Measurements from ENCODE around the gene HOXB6.

The HOXB6 gene

DNA sequence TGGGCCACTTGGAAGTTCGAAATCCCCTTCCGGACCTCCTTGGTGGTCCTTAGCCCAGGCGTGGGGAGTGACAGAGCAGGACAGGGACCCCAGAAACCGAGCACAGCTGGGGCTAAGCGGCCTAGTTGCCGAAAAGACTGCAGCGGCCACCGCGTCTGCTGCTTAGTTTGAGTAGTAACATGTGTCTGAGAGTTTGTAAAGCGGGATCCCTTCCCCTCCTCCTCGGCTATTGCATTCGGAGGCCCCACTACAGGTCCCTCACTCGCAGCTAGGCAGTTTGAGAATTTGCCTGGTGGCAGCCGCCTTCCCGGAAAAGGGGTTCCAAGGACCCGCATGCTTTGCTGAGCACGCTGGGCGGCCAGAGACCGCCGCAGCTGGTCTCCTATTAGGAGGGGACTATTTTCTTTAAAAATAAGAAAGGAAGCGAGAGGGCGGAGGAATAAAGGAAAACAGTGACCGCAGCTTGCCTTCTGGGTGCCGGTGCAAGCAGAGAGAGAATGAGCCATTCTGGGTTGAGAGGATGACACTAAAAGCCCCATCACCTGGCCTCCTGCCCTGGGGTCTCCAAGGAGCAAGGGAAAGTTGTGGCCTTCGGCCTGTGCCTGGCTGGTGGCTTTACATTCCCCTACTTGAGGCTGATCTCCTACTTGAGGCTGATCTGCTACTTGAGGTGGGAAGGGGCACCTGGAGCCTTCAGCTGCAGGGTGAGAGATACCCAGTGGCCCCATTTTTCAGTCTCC lies 10.1 kb downstream of the HOXB6 start:
- DNase-seq (ENCODE audit: low read depth): no peak
- in situ Hi-C loops (cut with HindIII; ENCODE audit: low sequenced_read_pairs): loop anchor here (5.0 kb wide), 1 partner anchor 247 kb away; no protein-coding TSS in a partner anchor
- TF ChIP-seq, protein P1, sequence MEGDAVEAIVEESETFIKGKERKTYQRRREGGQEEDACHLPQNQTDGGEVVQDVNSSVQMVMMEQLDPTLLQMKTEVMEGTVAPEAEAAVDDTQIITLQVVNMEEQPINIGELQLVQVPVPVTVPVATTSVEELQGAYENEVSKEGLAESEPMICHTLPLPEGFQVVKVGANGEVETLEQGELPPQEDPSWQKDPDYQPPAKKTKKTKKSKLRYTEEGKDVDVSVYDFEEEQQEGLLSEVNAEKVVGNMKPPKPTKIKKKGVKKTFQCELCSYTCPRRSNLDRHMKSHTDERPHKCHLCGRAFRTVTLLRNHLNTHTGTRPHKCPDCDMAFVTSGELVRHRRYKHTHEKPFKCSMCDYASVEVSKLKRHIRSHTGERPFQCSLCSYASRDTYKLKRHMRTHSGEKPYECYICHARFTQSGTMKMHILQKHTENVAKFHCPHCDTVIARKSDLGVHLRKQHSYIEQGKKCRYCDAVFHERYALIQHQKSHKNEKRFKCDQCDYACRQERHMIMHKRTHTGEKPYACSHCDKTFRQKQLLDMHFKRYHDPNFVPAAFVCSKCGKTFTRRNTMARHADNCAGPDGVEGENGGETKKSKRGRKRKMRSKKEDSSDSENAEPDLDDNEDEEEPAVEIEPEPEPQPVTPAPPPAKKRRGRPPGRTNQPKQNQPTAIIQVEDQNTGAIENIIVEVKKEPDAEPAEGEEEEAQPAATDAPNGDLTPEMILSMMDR (IDR thresholded peaks at IDR 0.05; ENCODE audit: low read depth, low read length, missing control alignments): no peak
- peak overlapping the region; percentile 60 for H3K4me3 ChIP-seq (ENCODE audit: low read depth, low read length)

DNA sequence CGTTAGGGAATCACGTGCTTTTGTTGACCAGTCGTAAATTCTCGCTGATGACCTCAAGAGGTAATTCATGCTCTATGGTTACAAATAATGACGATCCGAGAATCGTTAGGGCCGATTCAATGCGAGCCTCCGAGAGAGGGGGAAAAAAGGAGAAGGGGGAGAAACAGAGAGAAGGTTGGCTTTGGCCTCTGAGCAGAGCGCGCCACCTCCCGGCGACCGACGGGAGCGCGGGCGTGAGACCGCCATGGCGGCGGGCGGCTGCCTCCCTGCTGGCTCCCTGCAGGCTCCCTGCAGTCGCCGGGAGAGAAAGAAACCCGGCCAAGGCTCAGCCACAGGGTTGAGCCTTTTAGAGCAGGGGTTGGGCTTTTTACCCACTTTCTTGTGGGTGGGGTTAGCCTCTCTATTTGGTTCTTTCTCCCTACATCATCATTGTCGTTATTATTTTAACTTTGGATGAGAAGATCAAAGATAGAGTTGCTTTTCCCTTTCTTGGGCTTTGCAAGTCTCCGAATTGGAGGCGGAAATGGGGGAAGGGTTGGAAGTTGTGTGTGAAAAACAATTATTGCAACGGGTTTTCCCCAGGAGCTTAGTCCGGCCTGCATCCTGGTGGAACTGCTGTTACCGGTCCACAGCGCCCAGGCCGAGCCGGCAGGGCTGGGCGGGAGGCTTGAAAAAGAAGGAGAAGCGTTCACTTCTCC lies 10.8 kb downstream of the HOXB6 start:
- TF ChIP-seq, protein P1 (IDR thresholded peaks at IDR 0.05; ENCODE audit: low read depth, low read length, missing control alignments): peak; percentile 92
- in situ Hi-C loops (cut with HindIII; ENCODE audit: low sequenced_read_pairs): loop anchor here (5.0 kb wide), 1 partner anchor 247 kb away; no protein-coding TSS in a partner anchor
- peak; percentile 88 for DNase-seq (ENCODE audit: low read depth)
- peak overlapping the region; percentile 60 for H3K4me3 ChIP-seq (ENCODE audit: low read depth, low read length)

DNA sequence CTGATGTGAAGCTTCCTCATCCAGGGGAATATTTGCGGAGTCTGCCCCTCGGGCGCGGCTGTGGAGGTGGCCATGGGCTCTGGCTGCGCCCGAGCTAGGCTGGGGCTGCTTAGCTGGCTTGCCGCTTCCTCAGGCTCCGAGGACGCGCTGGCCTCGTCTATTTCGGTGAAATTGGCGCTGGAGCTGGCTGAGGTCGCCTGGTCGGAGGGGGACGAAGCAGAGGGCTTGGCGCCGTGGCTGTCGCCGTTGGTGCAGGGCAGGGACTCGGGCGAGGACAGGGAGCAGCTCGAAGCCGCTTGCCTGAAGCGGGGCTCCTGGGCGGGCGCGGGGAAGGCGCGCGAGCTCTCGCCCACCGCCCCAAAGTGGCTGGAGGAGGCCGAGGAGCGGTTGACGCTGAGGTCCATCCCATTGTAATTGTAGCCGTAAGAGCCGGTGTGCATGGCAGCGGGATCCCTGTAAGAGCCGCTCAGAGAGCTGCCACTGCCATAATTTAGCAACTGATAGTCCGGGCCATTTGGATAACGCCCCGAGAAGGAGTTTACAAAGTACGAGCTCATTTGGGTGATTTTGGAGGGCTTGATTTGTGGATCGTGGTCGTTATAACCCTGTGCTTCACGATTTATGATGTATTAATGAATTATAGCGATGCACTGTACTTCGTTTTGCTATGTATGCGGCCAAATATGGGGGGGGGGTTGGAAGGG lies 11.5 kb downstream of the HOXB6 start, which contains the start of gene HOXB5:
Gene HOXB5, minus strand, starts transcription at position 654 of the 704 bp plus-strand sequence. Its CDS starts 97 bp downstream, at position 557.
- peak within 1 kb of the TSS; percentile 60 for H3K4me3 ChIP-seq (ENCODE audit: low read depth, low read length)
- DNase-seq (ENCODE audit: low read depth): no peak
- TF ChIP-seq, protein P1 (IDR thresholded peaks at IDR 0.05; ENCODE audit: low read depth, low read length, missing control alignments): no peak
- in situ Hi-C loops (cut with HindIII; ENCODE audit: low sequenced_read_pairs): loop anchor here (5.0 kb wide), 1 partner anchor 246 kb away; no protein-coding TSS in a partner anchor

DNA sequence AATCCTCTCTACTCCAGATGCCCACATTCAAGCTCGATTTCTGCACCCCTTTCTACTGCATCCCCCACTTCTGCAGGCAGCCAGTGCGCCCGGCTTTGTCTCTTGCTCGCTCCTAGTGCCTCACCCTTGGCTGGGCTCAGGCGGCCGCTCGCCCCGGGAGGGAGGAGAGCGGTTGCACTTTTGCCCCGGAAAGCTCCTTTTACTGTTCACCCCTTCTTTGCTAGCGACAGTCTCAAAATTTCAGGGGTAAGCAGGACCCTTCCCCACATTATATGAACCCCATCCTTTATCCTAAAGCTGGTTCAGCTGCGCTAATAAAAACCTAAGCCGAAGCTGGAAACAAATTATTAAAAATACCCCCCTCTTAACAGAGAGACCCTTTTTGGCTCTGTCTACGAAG lies 12.2 kb downstream of the HOXB6 start:
- in situ Hi-C loops (cut with HindIII; ENCODE audit: low sequenced_read_pairs): loop anchor here (5.0 kb wide), 1 partner anchor 245 kb away; no protein-coding TSS in a partner anchor
- peak overlapping the region; percentile 60 for H3K4me3 ChIP-seq (ENCODE audit: low read depth, low read length)
- no peak for DNase-seq (ENCODE audit: low read depth)
- TF ChIP-seq, protein P1 (IDR thresholded peaks at IDR 0.05; ENCODE audit: low read depth, low read length, missing control alignments): no peak

DNA sequence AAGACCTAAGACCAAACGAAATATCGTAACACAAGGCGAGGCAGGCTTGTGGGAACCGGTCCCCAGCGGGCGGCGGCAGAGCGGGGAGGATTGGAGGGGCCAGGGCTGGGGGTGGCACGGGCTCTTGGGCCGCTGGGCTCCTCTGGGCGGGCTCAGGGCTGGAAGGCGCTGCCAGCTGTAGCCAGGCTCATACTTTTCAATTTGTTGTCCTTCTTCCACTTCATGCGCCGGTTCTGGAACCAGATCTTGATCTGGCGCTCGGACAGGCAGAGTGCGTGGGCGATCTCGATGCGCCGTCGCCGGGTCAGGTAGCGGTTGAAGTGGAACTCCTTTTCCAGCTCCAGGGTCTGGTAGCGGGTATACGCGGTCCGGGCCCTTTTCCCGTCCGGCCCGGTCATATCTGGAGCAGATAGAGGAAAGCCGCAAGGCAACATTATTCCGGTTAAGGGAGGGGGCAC lies 12.7 kb downstream of the HOXB6 start:
- TF ChIP-seq, protein P1 (IDR thresholded peaks at IDR 0.05; ENCODE audit: low read depth, low read length, missing control alignments): no peak
- peak overlapping the region; percentile 60 for H3K4me3 ChIP-seq (ENCODE audit: low read depth, low read length)
- in situ Hi-C loops (cut with HindIII; ENCODE audit: low sequenced_read_pairs): loop anchor here (5.0 kb wide), 1 partner anchor 245 kb away; no protein-coding TSS in a partner anchor
- DNase-seq (ENCODE audit: low read depth): no peak
